Psoas muscle (tissue), 8 donors: Measurements from ENCODE around the gene MYO1C. TPM values are rescaled to one million over a fixed set of nuclear protein-coding genes. Genes with fewer than 3 reads are reported as not detected.
"Not testable (repeated sequence)": the region's sequence is repeated elsewhere in the genome, so short reads cannot be mapped to it uniquely, and the experiment has no call there.

ENCODE experiments used
- ATAC-seq, 4 donors: fragments of 200-7000 bp; cut with Tn5 transposase; one replicate each; pipeline ENCODE4 v1.9.1; 2020; ENCODE audit warnings: moderate library complexity in 3 of 4, mild to moderate bottlenecking in 2 of 4
- DNase-seq, 2 donors: peaks; one replicate each; pipeline ENCODE4 v3.0.0-alpha.2; 2020
- H3K27ac ChIP-seq: fragments of 200-600 bp; one replicate; pipeline ENCODE4 v1.8.0; 2022
- H3K27me3 ChIP-seq, 3 donors: fragments of 200-600 bp in 1 of 3; one replicate each; pipeline versions ENCODE4 v1.6.1 to v1.8.0; 2013 to 2022; ENCODE audit warnings: low read length in 2 of 3, mild to moderate bottlenecking in 2 of 3, moderate library complexity in 1 of 3; ENCODE audit not compliant: insufficient read depth in 3 of 3
- H3K36me3 ChIP-seq, 2 donors: fragments of 200-600 bp in 1 of 2; one replicate each; pipeline versions ENCODE4 v1.6.1 to v1.8.0; 2013 to 2022; ENCODE audit warnings: low read depth in 1 of 2, mild to moderate bottlenecking in 1 of 2, moderate library complexity in 1 of 2; ENCODE audit not compliant: insufficient read depth in 1 of 2
- H3K4me1 ChIP-seq: fragments of 200-600 bp; one replicate; pipeline ENCODE4 v1.8.0; 2022
- H3K4me3 ChIP-seq: fragments of 200-600 bp; one replicate; pipeline ENCODE4 v1.8.0; 2022; ENCODE audit warnings: mild to moderate bottlenecking
- H3K9me3 ChIP-seq: fragments of 200-600 bp; one replicate; pipeline ENCODE4 v1.8.0; 2022
- CTCF ChIP-seq: fragments of 200-600 bp; IDR thresholded peaks from one replicate; pipeline ENCODE4 v1.8.0; 2022; ENCODE audit warnings: antibody characterized with exemption
- WGBS, 3 donors: extraction: QIAGEN DNeasy Blood & Tissue Kit; methylation state at CpG; one replicate each; pipeline versions ENCODE4 v1.1.6 to v1.1.7; 2013; 5-methylcytosine and 5-hydroxymethylcytosine counted together
- intact Hi-C, 2 donors: fragments of 100-400 bp; cut with DNase I; formaldehyde crosslinking; loops; one replicate each; pipeline versions ENCODE4 v1.11.0 to v1.14.2; 2022
- polyA plus RNA-seq, 3 donors: library from polyadenylated mRNA; stranded (reverse); fragments of 200-250 nt; gene quantifications; one replicate each; pipeline ENCODE4 v1.2.3, GENCODE V29; 2013
- total RNA-seq, 4 donors: library from RNA; stranded (reverse); fragmentation: NEBNext Ultra II Directional in 2 of 4; extraction: Animal tissue kit (Norgen Biotek cat#: 25700) in 2 of 4; gene quantifications; one replicate each; pipeline versions ENCODE4 v1.2.1 to v1.2.4, GENCODE V29; 2021 to 2023
- donor health status: healthy with polysubstance abuse.
- donor health status: DM: no; HTN: no; CAD: no; lungs with moderate emphysema.
- donor health status: Bipolar disorder and iron deficiency.
- donor health status: healthy.
- donor health status: DM: yes; HTN: yes; CAD: no.
- donor health status: DM: no; HTN: no; CAD: no.
- donor health status: DM: no; HTN: no; CAD: no.
- donor health status: DM: yes; HTN: yes; CAD: no.

MYO1C gene
- total and polyA plus RNA-seq, 7 donors, result 24.0 to 82.7 (median 68.1) TPM

- 5 to 15% (median 10%) methylated on average over 11 of the region's 11 CpGs for WGBS, 3 donors
- intact Hi-C loops, result no loop called here
Measured at GRCh38 chr17:1511290-1511689, 18.8 kb upstream of the MYO1C start.

GRCh38 chr17:1509290-1509881 is 16.9 kb upstream of the MYO1C start:
- peaks cover 0 to 66% of the 10 kb centered on the region in 2 donors for H3K36me3 ChIP-seq
- TF ChIP-seq CTCF, result no peak
- WGBS, 3 donors, result 76 to 79% (median 77%) methylated on average over 7 of the region's 7 CpGs
- no peak overlapping the region for H3K27ac ChIP-seq
- H3K4me1 ChIP-seq, result peaks cover 35% of the 10 kb centered on the region
- no peaks in the 10 kb centered on the region for H3K9me3 ChIP-seq
- no peak overlapping the region for H3K4me3 ChIP-seq
- intact Hi-C loops, result no loop called here
- no peaks in the 10 kb centered on the region for H3K27me3 ChIP-seq
- ATAC-seq, result no peak
- DNase-seq, result no peak

More at GRCh38 chr17:1511290-1511689, 18.8 kb upstream of the MYO1C start:
- Histone ChIP-seq H3K36me3 (peaks cover 0 to 48% of the 10 kb centered on the region in 2 donors), H3K9me3 (no peaks in the 10 kb centered on the region), H3K4me3 (no peak overlapping the region), H3K27ac (peak overlapping the region; percentile 63), H3K27me3 (no peaks in the 10 kb centered on the region), H3K4me1 (peaks cover 42% of the 10 kb centered on the region)
- peak in 3 of 4 donors; percentile 29 to 51 (median 44) for ATAC-seq
- no peak for TF ChIP-seq CTCF
- DNase-seq, result peak in 1 of 2 donors; percentile 68

- ATAC-seq, H3K27ac ChIP-seq, intact Hi-C loops, H3K9me3 ChIP-seq, H3K4me3 ChIP-seq, DNase-seq, H3K27me3 ChIP-seq: not testable (repeated sequence)
- WGBS, 3 donors, result 88 to 94% (median 91%) methylated on average over 7 to 24 of the region's 25 CpGs
- H3K4me1 ChIP-seq, result peaks cover 33% of the 10 kb centered on the region
- H3K36me3 ChIP-seq, result peaks cover 0 to 72% of the 10 kb centered on the region in 2 donors
Measured at GRCh38 chr17:1508709-1509108, 16.2 kb upstream of the MYO1C start.

- Histone ChIP-seq H3K27me3 (no peaks in the 10 kb centered on the region), H3K9me3 (no peaks in the 10 kb centered on the region), H3K4me3 (no peak overlapping the region), H3K27ac (no peak overlapping the region), H3K4me1 (peaks cover 17% of the 10 kb centered on the region), H3K36me3 (peaks cover 0 to 67% of the 10 kb centered on the region in 2 donors)
- no peak for TF ChIP-seq CTCF
- WGBS, 3 donors, result 82 to 85% (median 83%) methylated on average over 13 of the region's 13 CpGs
- DNase-seq (no peak), ATAC-seq (peak in 3 of 4 donors; percentile 66 to 79 (median 77))
- intact Hi-C loops, result no loop called here
Measured at GRCh38 chr17:1506649-1507267, 14.3 kb upstream of the MYO1C start.

- no peak for TF ChIP-seq CTCF
- Histone ChIP-seq H3K27me3 (no peaks in the 10 kb centered on the region), H3K27ac (no peak overlapping the region), H3K9me3 (no peaks in the 10 kb centered on the region), H3K4me3 (no peak overlapping the region), H3K36me3 (peaks cover 0 to 72% of the 10 kb centered on the region in 2 donors), H3K4me1 (peaks cover 6% of the 10 kb centered on the region)
- intact Hi-C loops, result no loop called here
- DNase-seq (no peak), ATAC-seq (no peak)
- WGBS, 3 donors, result 84 to 93% (median 87%) methylated on average over 5 of the region's 5 CpGs
Measured at GRCh38 chr17:1505586-1505985, 13.1 kb upstream of the MYO1C start.
